Lower leg skin (tissue), 3 donors: ENCODE data around the gene RNF14.

Experiments
- POLR2A ChIP-seq, 2 donors: fragments of 450-650 bp; IDR thresholded peaks; one replicate each; pipeline ENCODE4 v1.6.1; 2016 to 2017; ENCODE audit warnings: antibody characterized with exemption in 2 of 2, mild to moderate bottlenecking in 1 of 2, moderate library complexity in 1 of 2
- TF ChIP-seq, protein P1 (sequence below), 3 donors: fragments of 450-650 bp; IDR thresholded peaks; one replicate each; pipeline ENCODE4 v1.5.1; 2016; ENCODE audit warnings: antibody characterized with exemption in 3 of 3, mild to moderate bottlenecking in 3 of 3, moderate library complexity in 2 of 3

DNA sequence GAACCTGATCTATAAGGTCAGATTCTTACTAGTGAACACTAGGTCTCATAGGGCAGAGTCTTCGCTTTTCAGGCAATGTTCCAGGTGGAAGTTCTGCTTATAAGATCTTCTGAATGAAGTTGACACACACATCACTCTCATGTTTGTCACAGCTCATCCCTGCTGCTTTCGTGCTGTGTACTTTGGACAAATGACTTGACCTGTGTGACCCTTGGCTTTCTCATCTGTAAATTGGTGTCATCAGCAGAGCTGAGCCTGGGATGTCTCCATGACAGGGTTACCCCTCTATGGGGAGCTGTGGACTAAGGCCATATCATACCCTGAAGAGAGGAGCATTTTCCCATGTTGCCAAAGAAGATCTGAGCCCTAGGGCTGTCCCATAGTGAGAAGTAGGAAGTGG lies 42.5 kb upstream of the RNF14 start:
- TF ChIP-seq, protein P1, sequence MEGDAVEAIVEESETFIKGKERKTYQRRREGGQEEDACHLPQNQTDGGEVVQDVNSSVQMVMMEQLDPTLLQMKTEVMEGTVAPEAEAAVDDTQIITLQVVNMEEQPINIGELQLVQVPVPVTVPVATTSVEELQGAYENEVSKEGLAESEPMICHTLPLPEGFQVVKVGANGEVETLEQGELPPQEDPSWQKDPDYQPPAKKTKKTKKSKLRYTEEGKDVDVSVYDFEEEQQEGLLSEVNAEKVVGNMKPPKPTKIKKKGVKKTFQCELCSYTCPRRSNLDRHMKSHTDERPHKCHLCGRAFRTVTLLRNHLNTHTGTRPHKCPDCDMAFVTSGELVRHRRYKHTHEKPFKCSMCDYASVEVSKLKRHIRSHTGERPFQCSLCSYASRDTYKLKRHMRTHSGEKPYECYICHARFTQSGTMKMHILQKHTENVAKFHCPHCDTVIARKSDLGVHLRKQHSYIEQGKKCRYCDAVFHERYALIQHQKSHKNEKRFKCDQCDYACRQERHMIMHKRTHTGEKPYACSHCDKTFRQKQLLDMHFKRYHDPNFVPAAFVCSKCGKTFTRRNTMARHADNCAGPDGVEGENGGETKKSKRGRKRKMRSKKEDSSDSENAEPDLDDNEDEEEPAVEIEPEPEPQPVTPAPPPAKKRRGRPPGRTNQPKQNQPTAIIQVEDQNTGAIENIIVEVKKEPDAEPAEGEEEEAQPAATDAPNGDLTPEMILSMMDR (IDR thresholded peaks at IDR 0.05), result no peak
- TF ChIP-seq POLR2A (IDR thresholded peaks at IDR 0.05), result no peak
